CD4-positive, CD25-positive, alpha-beta regulatory T cell (primary cell): ENCODE measurements around the gene TANC1. TPM values are rescaled to one million over a fixed set of nuclear protein-coding genes. Genes with fewer than 3 reads are reported as not detected.

Source experiments
- ATAC-seq, 2 donors: fragments of 150-1000 bp; cut with Tn5 transposase; one replicate each; pipeline ENCODE4 v1.10.0; 2021; ENCODE audit warnings: low read depth in 2 of 2, moderate number of reproducible peaks in 2 of 2, moderate library complexity in 1 of 2
- DNase-seq, 3 donors: peaks; one replicate each; pipeline versions ENCODE4 v3.0.0 to v3.0.0-alpha.2; 2012 to 2022; ENCODE audit warnings: mixed read lengths in 1 of 3
- H3K27ac ChIP-seq: one replicate; pipeline ENCODE4 v1.7.0; 2013; ENCODE audit warnings: mild to moderate bottlenecking, low read length; ENCODE audit not compliant: insufficient read depth, poor library complexity, severe bottlenecking
- H3K27me3 ChIP-seq: one replicate; pipeline ENCODE4 v1.7.0; 2013; ENCODE audit warnings: low read length; ENCODE audit not compliant: control insufficient read depth, insufficient read depth
- H3K36me3 ChIP-seq: one replicate; pipeline ENCODE4 v1.7.0; 2013; ENCODE audit warnings: mild to moderate bottlenecking, low read length, moderate library complexity; ENCODE audit not compliant: control insufficient read depth, insufficient read depth
- H3K4me1 ChIP-seq: 2 replicates; pipeline ENCODE4 v1.7.0; 2013; ENCODE audit warnings: mild to moderate bottlenecking, low read length; ENCODE audit not compliant: insufficient read depth, control insufficient read depth, poor library complexity, severe bottlenecking
- H3K4me3 ChIP-seq: one replicate; pipeline ENCODE4 v1.7.0; 2013; ENCODE audit warnings: low read depth, mild to moderate bottlenecking, low read length, moderate library complexity
- H3K9me3 ChIP-seq, 2 experiments: 1 replicate in 1 of 2; 2 replicates in 1 of 2; pipeline ENCODE4 v1.7.0; 2013; ENCODE audit warnings: low read length in 2 of 2, mild to moderate bottlenecking in 1 of 2, moderate library complexity in 1 of 2; ENCODE audit not compliant: control insufficient read depth in 2 of 2
- H3K27ac Mint-ChIP-seq, 3 donors: one replicate each; pipeline ENCODE4 v1.8.0; 2020 to 2022; ENCODE audit warnings: mild to moderate bottlenecking in 3 of 3, mixed read lengths in 3 of 3, moderate library complexity in 2 of 3
- H3K27me3 Mint-ChIP-seq: one replicate; pipeline ENCODE4 v1.8.0; 2022; ENCODE audit warnings: mild to moderate bottlenecking, mixed read lengths
- H3K36me3 Mint-ChIP-seq: one replicate; pipeline ENCODE4 v1.8.0; 2020; ENCODE audit warnings: mixed read lengths
- H3K4me1 Mint-ChIP-seq, 4 donors: one replicate each; pipeline ENCODE4 v1.8.0; 2020 to 2022; ENCODE audit warnings: mixed read lengths in 4 of 4, mild to moderate bottlenecking in 1 of 4
- H3K4me3 Mint-ChIP-seq, 4 donors: one replicate each; pipeline ENCODE4 v1.8.0; 2020 to 2022; ENCODE audit warnings: mild to moderate bottlenecking in 4 of 4, mixed read lengths in 4 of 4, moderate library complexity in 3 of 4
- H3K9me3 Mint-ChIP-seq, 7 donors: one replicate each; pipeline ENCODE4 v1.8.0; 2020 to 2022; ENCODE audit warnings: mixed read lengths in 7 of 7, mild to moderate bottlenecking in 3 of 7, moderate library complexity in 2 of 7
- polyA plus RNA-seq, 4 donors: library from polyadenylated mRNA; unstranded; fragments of 300-500 nt; fragmentation: Illumina TruSeq; gene quantifications; one replicate each; pipeline ENCODE4 v1.2.3, GENCODE V29; 2021
- total RNA-seq: library from RNA; stranded (reverse); gene quantifications from one replicate; pipeline ENCODE4 v1.2.3, GENCODE V29; 2022

TANC1 gene
- total and polyA plus RNA-seq, 5 donors from 2014 or later = 0.06 to 0.07 TPM; not detected in 3

DNA sequence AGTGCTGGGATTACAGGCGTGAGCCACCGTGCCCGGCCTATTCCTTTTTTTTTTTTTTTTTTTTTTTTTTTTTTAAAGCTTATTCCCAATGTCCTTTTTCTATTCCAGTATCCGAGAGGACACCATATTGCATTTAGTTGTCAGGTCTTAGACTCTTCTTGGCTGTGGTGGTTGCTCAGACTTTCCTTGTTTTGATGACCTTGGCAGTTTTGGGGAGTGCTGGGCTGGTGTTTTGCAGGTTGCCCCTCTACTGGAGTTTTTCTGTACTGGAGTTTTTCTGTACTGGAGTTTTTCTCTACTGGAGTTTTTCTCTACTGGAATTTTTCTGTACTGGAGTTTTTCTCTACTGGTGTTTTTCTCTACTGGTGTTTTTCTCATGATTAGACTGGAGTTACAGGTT is 149.2 kb downstream of the TANC1 start:
- Histone ChIP-seq H3K36me3 (no peaks in the 10 kb centered on the region), H3K27me3 (peaks cover 4% of the 10 kb centered on the region), H3K4me3 (no peak overlapping the region), H3K27ac (no peak overlapping the region), H3K4me1 (no peaks in the 10 kb centered on the region), H3K9me3 (no peaks in the 10 kb centered on the region)
- no peak overlapping the region for H3K27ac Mint-ChIP-seq
- peaks cover 8% of the 10 kb centered on the region for H3K27me3 Mint-ChIP-seq
- H3K36me3 Mint-ChIP-seq = no peaks in the 10 kb centered on the region
- no peak overlapping the region for H3K4me3 Mint-ChIP-seq
- peaks cover 0 to 2% (median 0%) of the 10 kb centered on the region in 7 donors for H3K9me3 Mint-ChIP-seq
- DNase-seq (no peak), ATAC-seq (no peak)
- H3K4me1 Mint-ChIP-seq = no peaks in the 10 kb centered on the region

DNA sequence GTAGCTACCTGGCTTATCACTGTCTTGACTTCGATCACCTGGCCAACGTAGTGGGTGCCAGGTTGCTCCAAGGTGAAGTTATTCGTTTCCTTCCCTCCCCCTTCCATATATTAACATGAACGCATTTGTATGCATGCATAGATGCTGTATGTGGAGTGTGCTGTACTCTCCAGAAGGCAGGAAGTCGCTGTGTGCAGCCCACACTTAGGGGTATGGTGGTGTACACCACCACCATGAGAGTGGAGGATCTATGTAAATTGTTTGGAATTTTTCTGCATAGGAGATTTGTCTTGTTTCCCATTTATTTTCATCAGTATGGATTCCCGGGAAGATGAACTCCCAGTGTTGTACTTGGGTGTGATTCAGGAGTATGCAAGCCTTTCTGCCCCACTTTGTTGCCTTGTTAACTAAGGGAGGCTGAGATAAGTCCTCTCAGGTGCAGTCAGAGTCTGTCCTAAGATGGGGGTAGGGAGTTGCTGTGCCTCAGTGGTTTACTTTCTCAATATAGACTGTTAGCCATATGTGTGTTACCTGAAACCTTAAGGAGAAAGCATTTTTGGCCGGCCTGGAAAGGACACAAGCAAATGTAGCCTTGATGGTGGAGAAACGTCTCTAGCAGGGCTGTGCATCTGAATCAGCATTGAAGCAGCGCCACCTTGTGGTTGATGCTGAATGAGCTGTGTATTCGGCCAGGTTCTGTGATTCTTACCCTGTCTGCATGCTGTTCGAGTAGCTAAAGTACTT is 149.8 kb downstream of the TANC1 start:
- Mint-ChIP-seq H3K27ac (no peak overlapping the region), H3K4me3 (no peak overlapping the region), H3K36me3 (no peaks in the 10 kb centered on the region), H3K4me1 (no peaks in the 10 kb centered on the region), H3K27me3 (peaks cover 4% of the 10 kb centered on the region), H3K9me3 (peaks cover 0 to 2% (median 0%) of the 10 kb centered on the region in 7 donors)
- Histone ChIP-seq H3K9me3 (no peaks in the 10 kb centered on the region), H3K36me3 (no peaks in the 10 kb centered on the region), H3K4me3 (no peak overlapping the region), H3K27me3 (peaks cover 8% of the 10 kb centered on the region), H3K4me1 (no peaks in the 10 kb centered on the region), H3K27ac (no peak overlapping the region)
- peak; percentile 38 to 79 (median 56) for DNase-seq
- ATAC-seq = peak; percentile 42 to 67

DNA sequence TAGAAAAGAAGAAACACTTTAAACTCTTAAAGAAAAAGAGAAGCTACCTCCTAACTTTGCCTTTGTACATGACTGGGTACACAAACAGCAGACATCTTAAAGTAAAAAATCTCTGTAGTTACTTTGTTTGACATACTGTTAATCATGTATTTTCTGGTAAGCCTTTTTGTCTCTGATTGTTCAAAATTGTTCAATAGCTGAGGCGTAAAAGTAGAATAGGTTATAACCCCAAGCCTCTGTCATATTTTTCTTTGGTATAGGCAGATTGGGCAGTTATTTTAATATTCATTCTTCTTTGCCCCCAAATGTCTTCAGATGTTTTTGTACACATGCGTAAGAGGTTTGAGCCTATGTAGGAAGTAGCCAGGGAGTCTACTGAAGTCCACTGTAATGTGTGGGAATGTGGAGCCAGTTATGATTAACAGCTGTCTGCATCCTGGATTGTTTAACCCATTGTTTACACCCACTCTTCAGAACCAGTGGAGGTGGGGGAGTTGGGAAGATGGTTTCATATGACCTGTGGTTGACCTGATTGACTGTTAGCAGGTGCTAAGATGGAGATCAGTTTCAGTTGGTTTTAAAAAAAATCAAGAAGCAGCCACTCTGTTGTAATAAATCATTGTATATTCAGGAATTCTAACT is 150.5 kb downstream of the TANC1 start:
- H3K36me3 ChIP-seq = no peaks in the 10 kb centered on the region
- H3K4me3 Mint-ChIP-seq = no peak overlapping the region
- no peak for DNase-seq
- H3K27ac ChIP-seq = no peak overlapping the region
- H3K4me1 Mint-ChIP-seq = peaks cover 0 to 2% (median 0%) of the 10 kb centered on the region in 4 donors
- H3K9me3 Mint-ChIP-seq = peaks cover 0 to 2% (median 0%) of the 10 kb centered on the region in 7 donors
- H3K4me1 ChIP-seq = no peaks in the 10 kb centered on the region
- H3K36me3 Mint-ChIP-seq = no peaks in the 10 kb centered on the region
- no peaks in the 10 kb centered on the region for H3K27me3 Mint-ChIP-seq
- H3K27me3 ChIP-seq = peaks cover 8% of the 10 kb centered on the region
- H3K27ac Mint-ChIP-seq = no peak overlapping the region
- ATAC-seq = no peak
- no peak overlapping the region for H3K4me3 ChIP-seq
- H3K9me3 ChIP-seq = no peaks in the 10 kb centered on the region

DNA sequence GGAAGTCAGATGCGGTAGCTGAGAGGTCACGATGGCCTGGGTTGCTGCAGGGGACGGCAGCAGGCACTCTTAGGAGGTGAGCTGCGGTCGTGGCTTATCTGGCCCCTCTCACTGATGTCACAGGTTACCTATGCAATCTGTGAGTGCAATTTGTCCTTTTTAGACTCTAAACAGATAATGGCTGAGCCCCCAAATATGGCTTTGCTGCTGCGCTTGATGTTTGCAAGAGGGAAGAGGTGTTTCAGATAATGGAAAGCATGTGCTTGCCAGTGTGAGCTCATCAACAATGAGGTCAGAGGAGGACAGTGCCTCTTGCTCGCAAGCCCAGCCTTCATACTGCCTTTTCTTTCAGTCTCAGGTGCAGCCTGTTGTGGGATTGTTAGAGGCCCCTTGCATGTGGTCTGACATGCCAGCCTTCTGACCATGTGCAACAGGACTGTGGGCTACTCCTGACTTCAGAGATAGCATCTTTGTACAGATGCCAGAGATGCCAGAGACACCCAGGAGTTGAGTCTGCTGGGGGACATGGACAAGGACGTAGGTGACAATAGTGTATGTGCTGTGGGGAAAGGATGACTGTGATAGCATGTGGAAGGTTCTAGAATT is 151.3 kb downstream of the TANC1 start:
- no peak overlapping the region for H3K4me3 ChIP-seq
- no peak overlapping the region for H3K27ac Mint-ChIP-seq
- H3K36me3 Mint-ChIP-seq = no peaks in the 10 kb centered on the region
- H3K4me1 Mint-ChIP-seq = peaks cover 0 to 10% (median 0%) of the 10 kb centered on the region in 4 donors
- no peaks in the 10 kb centered on the region for H3K36me3 ChIP-seq
- no peaks in the 10 kb centered on the region for H3K9me3 ChIP-seq
- H3K27ac ChIP-seq = no peak overlapping the region
- H3K9me3 Mint-ChIP-seq = peaks cover 0 to 2% (median 0%) of the 10 kb centered on the region in 7 donors
- no peak for DNase-seq
- peaks cover 8% of the 10 kb centered on the region for H3K27me3 ChIP-seq
- H3K4me3 Mint-ChIP-seq = no peak overlapping the region
- no peaks in the 10 kb centered on the region for H3K27me3 Mint-ChIP-seq
- no peak for ATAC-seq
- H3K4me1 ChIP-seq = no peaks in the 10 kb centered on the region

DNA sequence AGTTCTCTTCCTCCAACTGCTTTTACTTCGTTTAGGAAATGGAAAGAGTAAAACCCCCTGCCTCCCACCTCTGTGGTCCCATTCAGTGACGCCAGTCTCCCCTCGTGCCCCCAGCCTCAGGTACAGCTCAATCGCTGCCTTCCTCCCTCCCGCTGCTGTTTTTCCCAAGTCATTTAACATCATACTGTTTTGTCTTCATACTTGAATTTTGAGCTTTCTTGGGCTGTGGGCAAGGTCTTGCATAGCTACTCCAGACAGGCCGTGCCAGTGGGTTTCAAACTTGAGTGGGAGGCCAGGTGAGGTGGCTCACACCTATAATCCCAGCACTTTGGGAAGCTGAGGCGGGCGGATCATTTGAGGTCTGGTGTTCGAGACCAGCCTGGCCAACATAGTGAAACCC is 155.3 kb downstream of the TANC1 start:
- DNase-seq (no peak), ATAC-seq (no peak)
- Mint-ChIP-seq H3K4me3 (no peak overlapping the region), H3K27me3 (no peaks in the 10 kb centered on the region), H3K36me3 (no peaks in the 10 kb centered on the region), H3K4me1 (peaks cover 0 to 14% (median 2%) of the 10 kb centered on the region in 4 donors), H3K27ac (peak overlapping the region in 1 of 3 donors; percentile 39), H3K9me3 (peaks cover 0 to 2% (median 0%) of the 10 kb centered on the region in 7 donors)
- Histone ChIP-seq H3K4me1 (no peaks in the 10 kb centered on the region), H3K27ac (no peak overlapping the region), H3K4me3 (no peak overlapping the region), H3K36me3 (no peaks in the 10 kb centered on the region), H3K27me3 (peaks cover 8% of the 10 kb centered on the region), H3K9me3 (no peaks in the 10 kb centered on the region)

DNA sequence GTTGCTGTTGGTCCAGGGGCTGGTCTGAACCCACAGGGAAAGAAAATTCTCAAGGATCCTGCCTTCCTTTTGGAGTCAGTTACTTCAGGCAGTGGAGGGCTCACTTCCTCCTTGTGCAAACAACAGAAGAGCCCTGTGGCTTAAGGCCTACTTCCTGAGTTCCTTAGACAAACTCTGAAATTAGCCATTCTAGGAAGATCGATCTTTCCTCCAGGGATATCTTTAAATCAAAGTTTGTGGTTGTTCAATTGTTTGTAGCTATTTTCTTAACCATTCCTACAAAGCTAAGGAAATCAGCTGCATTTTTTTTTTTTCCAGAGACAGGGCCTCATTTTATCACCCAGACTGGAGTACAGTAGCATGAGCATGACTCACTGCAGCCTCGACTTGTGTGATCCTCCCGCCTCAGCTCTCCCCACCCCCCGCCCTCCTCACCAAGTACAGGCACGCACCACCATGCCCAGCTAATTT is 156.0 kb downstream of the TANC1 start:
- no peak for ATAC-seq
- Mint-ChIP-seq H3K4me3 (no peak overlapping the region), H3K27ac (peak overlapping the region in 2 of 3 donors; percentile 39 to 72), H3K4me1 (peaks cover 0 to 14% (median 2%) of the 10 kb centered on the region in 4 donors), H3K36me3 (no peaks in the 10 kb centered on the region), H3K9me3 (peaks cover 0 to 2% (median 0%) of the 10 kb centered on the region in 7 donors), H3K27me3 (no peaks in the 10 kb centered on the region)
- no peaks in the 10 kb centered on the region for H3K9me3 ChIP-seq
- H3K4me3 ChIP-seq = no peak overlapping the region
- DNase-seq = peak in 1 of 3 donors; percentile 33
- H3K4me1 ChIP-seq = no peaks in the 10 kb centered on the region
- H3K36me3 ChIP-seq = no peaks in the 10 kb centered on the region
- no peak overlapping the region for H3K27ac ChIP-seq
- peaks cover 8% of the 10 kb centered on the region for H3K27me3 ChIP-seq

DNA sequence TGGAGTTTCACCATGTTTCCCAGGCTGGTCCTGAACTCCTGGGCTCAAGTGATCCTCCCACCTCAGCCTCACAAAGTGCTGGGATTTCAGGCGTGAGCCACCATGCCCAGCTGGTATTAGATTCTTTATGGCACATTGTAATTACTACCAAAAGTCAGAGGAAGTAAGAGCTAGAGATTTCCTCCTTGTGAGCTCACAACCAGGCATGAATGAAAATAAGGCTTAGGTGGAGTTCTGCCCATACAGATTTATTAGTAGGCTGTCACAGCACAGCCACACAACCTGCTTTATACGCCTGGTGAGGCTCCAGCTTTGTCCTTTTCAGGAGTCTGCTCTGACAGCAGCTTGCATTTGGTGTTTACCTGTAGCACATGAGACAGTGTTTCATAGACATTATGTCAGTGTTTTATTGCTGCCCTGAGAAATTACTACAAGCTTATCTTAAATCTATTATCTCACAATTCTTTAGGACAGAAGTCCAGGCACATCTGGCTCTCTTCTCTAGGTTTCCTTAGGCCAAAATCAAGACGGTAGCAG is 156.6 kb downstream of the TANC1 start:
- no peak overlapping the region for H3K4me3 Mint-ChIP-seq
- Histone ChIP-seq H3K27ac (no peak overlapping the region), H3K27me3 (peaks cover 8% of the 10 kb centered on the region), H3K9me3 (no peaks in the 10 kb centered on the region), H3K4me1 (no peaks in the 10 kb centered on the region), H3K4me3 (no peak overlapping the region), H3K36me3 (no peaks in the 10 kb centered on the region)
- H3K9me3 Mint-ChIP-seq = peaks cover 0 to 2% (median 0%) of the 10 kb centered on the region in 7 donors
- H3K27ac Mint-ChIP-seq = peak overlapping the region in 1 of 3 donors; percentile 20
- no peaks in the 10 kb centered on the region for H3K27me3 Mint-ChIP-seq
- H3K36me3 Mint-ChIP-seq = no peaks in the 10 kb centered on the region
- ATAC-seq = no peak
- DNase-seq = no peak
- H3K4me1 Mint-ChIP-seq = peaks cover 0 to 14% (median 2%) of the 10 kb centered on the region in 4 donors
